SK-N-SH treated with all-trans-retinoic acid at 6 μM for 48 hours (cell line): ENCODE measurements around the gene ASPDH.

Experiments
- ATAC-seq: fragments of 200-7000 bp; cut with Tn5 transposase; 3 replicates; pipeline ENCODE4 v1.9.1; 2020; ENCODE audit warnings: mild to moderate bottlenecking, moderate library complexity
- ARNTL ChIP-seq: fragments of 450-650 bp; formaldehyde crosslinking; IDR thresholded peaks from 2 replicates; pipeline ENCODE4 v1.5.0; 2020; ENCODE audit warnings: low read depth, mild to moderate bottlenecking, moderate library complexity, borderline replicate concordance
- CREB5 ChIP-seq: fragments of 250-450 bp; sonication (Bioruptor Pico); IDR thresholded peaks from 2 replicates; pipeline ENCODE4 v1.5.1; 2020; ENCODE audit warnings: low read depth, mild to moderate bottlenecking, moderate library complexity
- CSDC2 ChIP-seq: fragments of 250-450 bp; sonication (Bioruptor Pico); IDR thresholded peaks from 2 replicates; pipeline ENCODE4 v1.5.0; 2020; ENCODE audit warnings: mild to moderate bottlenecking, moderate library complexity
- ESRRG ChIP-seq: fragments of 250-450 bp; sonication (Bioruptor Pico); IDR thresholded peaks from 2 replicates; pipeline ENCODE4 v1.6.1; 2021; ENCODE audit warnings: mild to moderate bottlenecking
- GLIS3 ChIP-seq: fragments of 250-450 bp; sonication (Bioruptor Pico); IDR thresholded peaks from 2 replicates; pipeline ENCODE4 v1.5.0; 2020; ENCODE audit warnings: mild to moderate bottlenecking, moderate library complexity
- ISL1 ChIP-seq: fragments of 250-450 bp; sonication (Bioruptor Pico); IDR thresholded peaks from 2 replicates; pipeline ENCODE4 v2.1.2; 2022; ENCODE audit warnings: mild to moderate bottlenecking, moderate library complexity
- POU6F1 ChIP-seq: fragments of 250-450 bp; sonication (Bioruptor Pico); IDR thresholded peaks from 2 replicates; pipeline ENCODE4 v1.8.0; 2021; ENCODE audit warnings: low read depth, mild to moderate bottlenecking, moderate library complexity, borderline replicate concordance
- PPARA ChIP-seq: fragments of 250-450 bp; sonication (Bioruptor Pico); IDR thresholded peaks from 2 replicates; pipeline ENCODE4 v1.5.0; 2020; ENCODE audit warnings: mild to moderate bottlenecking, borderline replicate concordance
- RARB ChIP-seq: fragments of 250-450 bp; sonication (Bioruptor Pico); IDR thresholded peaks from 2 replicates; pipeline ENCODE4 v1.8.0; 2021; ENCODE audit warnings: mild to moderate bottlenecking, moderate library complexity
- SNAI2 ChIP-seq: fragments of 250-450 bp; sonication (Bioruptor Pico); IDR thresholded peaks from 2 replicates; pipeline ENCODE4 v1.5.0; 2020; ENCODE audit warnings: mild to moderate bottlenecking, moderate library complexity
- TOX ChIP-seq: fragments of 250-450 bp; sonication (Bioruptor Pico); IDR thresholded peaks from 2 replicates; pipeline ENCODE4 v1.8.0; 2021; ENCODE audit warnings: mild to moderate bottlenecking, moderate library complexity, borderline replicate concordance
- ZC3H10 ChIP-seq: fragments of 250-450 bp; sonication (Bioruptor Pico); IDR thresholded peaks from 2 replicates; pipeline ENCODE4 v1.5.1; 2021; ENCODE audit warnings: mild to moderate bottlenecking, moderate library complexity
- ZFP3 ChIP-seq: fragments of 250-450 bp; sonication (Bioruptor Pico); IDR thresholded peaks from 2 replicates; pipeline ENCODE4 v1.5.0; 2020; ENCODE audit warnings: mild to moderate bottlenecking, moderate library complexity
- ZFP30 ChIP-seq: fragments of 450-650 bp; formaldehyde crosslinking; IDR thresholded peaks from 2 replicates; pipeline ENCODE4 v1.5.0; 2022; ENCODE audit warnings: mild to moderate bottlenecking, moderate library complexity
- ZNF70 ChIP-seq: fragments of 450-650 bp; formaldehyde crosslinking; IDR thresholded peaks from 2 replicates; pipeline ENCODE4 v1.5.0; 2020; ENCODE audit warnings: mild to moderate bottlenecking, moderate library complexity
- TF ChIP-seq, protein P1 (sequence below): fragments of 250-450 bp; sonication (Bioruptor Pico); IDR thresholded peaks from 2 replicates; pipeline ENCODE4 v1.5.1; 2021; ENCODE audit warnings: mild to moderate bottlenecking, moderate library complexity
- TF ChIP-seq, protein P2 (sequence below): fragments of 250-450 bp; sonication (Bioruptor Pico); IDR thresholded peaks from 2 replicates; pipeline ENCODE4 v1.5.0; 2020; ENCODE audit warnings: mild to moderate bottlenecking, moderate library complexity

Gene ASPDH

DNA sequence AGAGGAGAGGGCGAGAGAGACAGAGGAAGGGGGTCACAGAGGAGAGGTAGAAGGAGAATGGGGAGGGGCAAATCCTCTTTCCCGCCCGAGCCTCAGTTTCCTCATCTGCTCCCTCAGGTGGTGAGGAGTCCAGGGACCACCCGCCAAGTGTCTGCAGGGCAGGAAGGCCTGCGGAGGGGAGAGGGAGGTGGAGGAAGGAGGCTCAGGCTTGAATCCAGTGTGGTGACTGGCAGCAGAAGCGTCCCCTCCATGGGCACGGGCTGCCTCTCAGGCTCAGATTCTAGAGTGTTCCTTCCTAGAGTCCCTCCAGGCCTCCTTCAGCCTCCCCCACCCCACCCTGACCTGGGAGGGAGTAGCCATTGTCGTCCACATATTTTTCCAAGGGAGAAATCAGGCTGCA lies 20.5 kb downstream of the ASPDH start (continued):
- TF ChIP-seq, protein P1, sequence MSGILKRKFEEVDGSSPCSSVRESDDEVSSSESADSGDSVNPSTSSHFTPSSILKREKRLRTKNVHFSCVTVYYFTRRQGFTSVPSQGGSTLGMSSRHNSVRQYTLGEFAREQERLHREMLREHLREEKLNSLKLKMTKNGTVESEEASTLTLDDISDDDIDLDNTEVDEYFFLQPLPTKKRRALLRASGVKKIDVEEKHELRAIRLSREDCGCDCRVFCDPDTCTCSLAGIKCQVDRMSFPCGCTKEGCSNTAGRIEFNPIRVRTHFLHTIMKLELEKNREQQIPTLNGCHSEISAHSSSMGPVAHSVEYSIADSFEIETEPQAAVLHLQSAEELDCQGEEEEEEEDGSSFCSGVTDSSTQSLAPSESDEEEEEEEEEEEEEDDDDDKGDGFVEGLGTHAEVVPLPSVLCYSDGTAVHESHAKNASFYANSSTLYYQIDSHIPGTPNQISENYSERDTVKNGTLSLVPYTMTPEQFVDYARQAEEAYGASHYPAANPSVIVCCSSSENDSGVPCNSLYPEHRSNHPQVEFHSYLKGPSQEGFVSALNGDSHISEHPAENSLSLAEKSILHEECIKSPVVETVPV (CRISPR knock-in tag), result no peak
- TF ChIP-seq, protein P2, sequence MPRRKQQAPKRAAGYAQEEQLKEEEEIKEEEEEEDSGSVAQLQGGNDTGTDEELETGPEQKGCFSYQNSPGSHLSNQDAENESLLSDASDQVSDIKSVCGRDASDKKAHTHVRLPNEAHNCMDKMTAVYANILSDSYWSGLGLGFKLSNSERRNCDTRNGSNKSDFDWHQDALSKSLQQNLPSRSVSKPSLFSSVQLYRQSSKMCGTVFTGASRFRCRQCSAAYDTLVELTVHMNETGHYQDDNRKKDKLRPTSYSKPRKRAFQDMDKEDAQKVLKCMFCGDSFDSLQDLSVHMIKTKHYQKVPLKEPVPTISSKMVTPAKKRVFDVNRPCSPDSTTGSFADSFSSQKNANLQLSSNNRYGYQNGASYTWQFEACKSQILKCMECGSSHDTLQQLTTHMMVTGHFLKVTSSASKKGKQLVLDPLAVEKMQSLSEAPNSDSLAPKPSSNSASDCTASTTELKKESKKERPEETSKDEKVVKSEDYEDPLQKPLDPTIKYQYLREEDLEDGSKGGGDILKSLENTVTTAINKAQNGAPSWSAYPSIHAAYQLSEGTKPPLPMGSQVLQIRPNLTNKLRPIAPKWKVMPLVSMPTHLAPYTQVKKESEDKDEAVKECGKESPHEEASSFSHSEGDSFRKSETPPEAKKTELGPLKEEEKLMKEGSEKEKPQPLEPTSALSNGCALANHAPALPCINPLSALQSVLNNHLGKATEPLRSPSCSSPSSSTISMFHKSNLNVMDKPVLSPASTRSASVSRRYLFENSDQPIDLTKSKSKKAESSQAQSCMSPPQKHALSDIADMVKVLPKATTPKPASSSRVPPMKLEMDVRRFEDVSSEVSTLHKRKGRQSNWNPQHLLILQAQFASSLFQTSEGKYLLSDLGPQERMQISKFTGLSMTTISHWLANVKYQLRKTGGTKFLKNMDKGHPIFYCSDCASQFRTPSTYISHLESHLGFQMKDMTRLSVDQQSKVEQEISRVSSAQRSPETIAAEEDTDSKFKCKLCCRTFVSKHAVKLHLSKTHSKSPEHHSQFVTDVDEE (CRISPR knock-in tag), result no peak
- no peak for TF ChIP-seq ESRRG (CRISPR knock-in tag)
- TF ChIP-seq GLIS3 (CRISPR knock-in tag), result no peak
- TF ChIP-seq ZFP3 (CRISPR knock-in tag), result no peak
- TF ChIP-seq, all 23 proteins: peak for 0

DNA sequence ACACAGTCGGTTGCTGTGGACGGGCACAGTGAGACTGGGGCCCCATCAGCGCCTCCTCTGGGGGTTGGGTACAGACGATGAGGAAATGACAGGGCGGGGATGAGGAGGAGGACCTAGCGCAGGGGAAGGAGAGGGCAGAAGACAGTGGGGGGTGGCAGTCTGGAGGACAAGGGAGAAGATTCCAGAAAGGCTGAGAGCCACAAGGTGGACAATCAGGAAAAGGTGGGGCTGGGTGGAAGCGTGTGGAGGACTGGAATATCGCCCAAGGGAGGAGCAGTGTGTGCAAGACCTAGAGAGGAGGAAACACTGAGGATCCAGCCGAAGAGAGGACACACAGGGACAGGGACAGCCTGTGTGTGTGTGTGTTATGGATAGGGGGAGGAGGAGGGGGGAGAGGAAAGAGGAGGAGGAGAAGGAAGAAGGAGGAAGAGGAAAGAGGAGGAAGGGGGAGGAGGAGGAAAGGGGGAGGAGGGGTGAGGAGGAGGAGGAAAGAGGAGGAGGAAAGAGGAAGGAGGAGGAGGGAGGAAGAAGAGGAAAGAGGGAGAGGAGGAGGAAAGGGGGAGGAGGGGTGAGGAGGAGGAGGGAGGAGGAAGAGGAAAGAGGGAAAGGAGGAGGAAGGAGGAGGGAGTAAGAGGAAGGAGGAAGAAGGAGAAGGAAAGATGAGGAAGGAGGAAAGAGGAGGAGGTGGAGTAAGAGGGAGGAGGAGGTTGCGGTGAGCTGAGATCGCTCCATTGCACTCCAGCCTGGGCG lies 21.2 kb downstream of the ASPDH start:
- ATAC-seq, result peak; percentile 49
- no peak for TF ChIP-seq ZFP30 (CRISPR knock-in tag)
- TF ChIP-seq, protein P2 (CRISPR knock-in tag), result no peak
- TF ChIP-seq ARNTL (CRISPR knock-in tag), result no peak
- TF ChIP-seq, protein P1 (CRISPR knock-in tag), result no peak
- TF ChIP-seq ZNF70 (CRISPR knock-in tag), result no peak
- no peak for TF ChIP-seq SNAI2 (CRISPR knock-in tag)
- no peak for TF ChIP-seq CREB5
- no peak for TF ChIP-seq POU6F1
- TF ChIP-seq ZC3H10 (CRISPR knock-in tag), result no peak
- no peak for TF ChIP-seq TOX

DNA sequence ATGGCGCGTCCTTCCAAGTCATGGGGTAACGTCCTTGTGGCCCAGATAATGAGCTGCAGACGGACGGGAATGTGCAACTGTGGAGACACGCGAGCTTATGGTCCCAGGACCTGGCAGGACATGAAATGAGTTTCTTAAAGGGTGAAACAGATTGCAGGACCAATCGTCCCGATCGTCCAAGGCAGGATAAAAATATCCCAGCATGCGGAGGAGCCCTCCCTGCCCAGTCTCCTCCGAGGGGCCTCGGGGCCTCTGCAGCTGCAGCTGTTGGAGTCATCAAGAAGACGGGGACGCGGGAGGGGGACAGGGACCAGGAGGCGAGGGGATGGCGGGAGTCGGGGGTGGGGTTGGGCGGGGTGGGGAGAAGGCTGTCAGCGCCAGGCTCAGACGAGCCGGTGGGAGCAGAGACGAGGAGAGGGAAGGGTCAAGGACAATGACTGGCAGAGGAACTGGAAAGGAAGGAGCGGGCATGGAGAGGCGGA lies 22.7 kb downstream of the ASPDH start:
- no peak for ATAC-seq
- TF ChIP-seq ARNTL (CRISPR knock-in tag), result no peak
- no peak for TF ChIP-seq CREB5
- no peak for TF ChIP-seq CSDC2 (CRISPR knock-in tag)
- no peak for TF ChIP-seq ZC3H10 (CRISPR knock-in tag)
- TF ChIP-seq ESRRG (CRISPR knock-in tag), result no peak
- TF ChIP-seq ZFP30 (CRISPR knock-in tag), result no peak
- TF ChIP-seq, protein P1 (CRISPR knock-in tag), result no peak
- no peak for TF ChIP-seq ZFP3 (CRISPR knock-in tag)
- TF ChIP-seq ISL1 (CRISPR knock-in tag), result no peak
- TF ChIP-seq, protein P2 (CRISPR knock-in tag), result no peak
- TF ChIP-seq PPARA (CRISPR knock-in tag), result no peak
- no peak for TF ChIP-seq TOX
- TF ChIP-seq RARB (CRISPR knock-in tag), result no peak
